ENCODE data around the gene GPR39. TPM values are rescaled to one million over a fixed set of nuclear protein-coding genes. Genes with fewer than 3 reads are reported as not detected.

GPR39 gene
- total and polyA plus RNA-seq, 2 donors (not counting 1 experiment from before 2014, with no cell fraction given): 1.00 to 1.3 TPM

DNA sequence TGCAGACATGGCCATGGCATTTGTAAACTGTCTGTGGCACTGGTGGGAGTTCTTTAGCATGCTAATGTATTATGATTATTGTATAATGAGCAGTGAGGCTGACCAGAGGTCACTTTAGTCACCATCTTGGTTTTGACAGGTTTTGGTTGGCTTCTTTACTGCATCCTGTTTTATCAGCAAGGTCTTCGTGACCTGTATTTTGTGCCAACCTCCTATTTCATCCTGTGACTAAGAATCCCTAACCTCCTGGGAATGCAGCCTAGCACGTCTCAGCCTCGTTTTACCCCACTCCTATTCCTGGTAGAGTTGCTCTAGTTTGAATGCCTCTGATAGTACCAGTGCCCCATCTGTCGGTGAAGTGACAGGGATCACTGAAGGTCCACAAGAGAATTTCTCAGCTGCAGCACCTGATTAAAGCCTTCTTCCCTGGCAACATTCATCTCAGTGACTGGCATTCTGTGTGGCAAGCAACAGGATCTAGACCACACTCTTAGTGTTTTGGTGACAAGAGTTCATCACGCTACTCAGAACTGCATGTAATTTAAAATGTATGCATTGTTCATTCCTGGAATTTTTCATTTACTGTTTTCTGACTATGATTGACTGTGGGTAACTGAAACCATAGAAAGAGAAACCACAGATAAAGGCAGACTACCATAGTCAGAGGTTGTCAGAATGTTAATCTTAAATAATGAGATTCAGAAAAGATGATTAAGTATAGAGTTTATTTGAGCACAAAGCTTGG is 43.0 kb upstream of the GPR39 start:
- Histone ChIP-seq H3K27me3 (ENCODE audit: control insufficient read depth, insufficient read depth, low read length) (no peaks in the 10 kb centered on the region), H2AFZ (ENCODE audit: low read length) (no peak overlapping the region), H3K27ac (ENCODE audit: insufficient read depth, low read length) (no peak overlapping the region), H3K9ac (ENCODE audit: insufficient read depth, low read length) (no peak overlapping the region), H3K4me1 (ENCODE audit: control insufficient read depth, extremely low read depth, insufficient read depth, low read length) (no peaks in the 10 kb centered on the region), H3K4me2 (ENCODE audit: extremely low read depth, insufficient read depth, low read length) (no peak overlapping the region), H4K20me1 (ENCODE audit: control insufficient read depth, extremely low read depth, insufficient read depth, low read length) (no peaks in the 10 kb centered on the region), H3K79me2 (ENCODE audit: control insufficient read depth, insufficient read depth, low read length) (no peaks in the 10 kb centered on the region), H3K36me3 (ENCODE audit: control insufficient read depth, insufficient read depth, low read length) (no peaks in the 10 kb centered on the region), H3K9me3 (ENCODE audit: control insufficient read depth, insufficient read depth, low read depth, low read length) (no peaks in the 10 kb centered on the region), H3K4me3 (replicated peaks in 1 of 4; ENCODE audit: control extremely low read depth in 1 of 4, insufficient read depth in 1 of 4, low read depth in 3 of 4, low read length in 4 of 4) (no peak overlapping the region)
- no peak for TF ChIP-seq EZH2 (IDR thresholded peaks at IDR 0.05; ENCODE audit: low read length, missing control alignments)
- TF ChIP-seq, protein P1, sequence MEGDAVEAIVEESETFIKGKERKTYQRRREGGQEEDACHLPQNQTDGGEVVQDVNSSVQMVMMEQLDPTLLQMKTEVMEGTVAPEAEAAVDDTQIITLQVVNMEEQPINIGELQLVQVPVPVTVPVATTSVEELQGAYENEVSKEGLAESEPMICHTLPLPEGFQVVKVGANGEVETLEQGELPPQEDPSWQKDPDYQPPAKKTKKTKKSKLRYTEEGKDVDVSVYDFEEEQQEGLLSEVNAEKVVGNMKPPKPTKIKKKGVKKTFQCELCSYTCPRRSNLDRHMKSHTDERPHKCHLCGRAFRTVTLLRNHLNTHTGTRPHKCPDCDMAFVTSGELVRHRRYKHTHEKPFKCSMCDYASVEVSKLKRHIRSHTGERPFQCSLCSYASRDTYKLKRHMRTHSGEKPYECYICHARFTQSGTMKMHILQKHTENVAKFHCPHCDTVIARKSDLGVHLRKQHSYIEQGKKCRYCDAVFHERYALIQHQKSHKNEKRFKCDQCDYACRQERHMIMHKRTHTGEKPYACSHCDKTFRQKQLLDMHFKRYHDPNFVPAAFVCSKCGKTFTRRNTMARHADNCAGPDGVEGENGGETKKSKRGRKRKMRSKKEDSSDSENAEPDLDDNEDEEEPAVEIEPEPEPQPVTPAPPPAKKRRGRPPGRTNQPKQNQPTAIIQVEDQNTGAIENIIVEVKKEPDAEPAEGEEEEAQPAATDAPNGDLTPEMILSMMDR (conservative IDR thresholded peaks at IDR 0.05 in 1 of 2, IDR thresholded peaks at IDR 0.05 in 1 of 2; ENCODE audit: low read depth in 1 of 2, low read length in 2 of 2): no peak
- peak in 1 of 2 donors; percentile 63 for DNase-seq (ENCODE audit: low read depth in 2 of 2)

DNA sequence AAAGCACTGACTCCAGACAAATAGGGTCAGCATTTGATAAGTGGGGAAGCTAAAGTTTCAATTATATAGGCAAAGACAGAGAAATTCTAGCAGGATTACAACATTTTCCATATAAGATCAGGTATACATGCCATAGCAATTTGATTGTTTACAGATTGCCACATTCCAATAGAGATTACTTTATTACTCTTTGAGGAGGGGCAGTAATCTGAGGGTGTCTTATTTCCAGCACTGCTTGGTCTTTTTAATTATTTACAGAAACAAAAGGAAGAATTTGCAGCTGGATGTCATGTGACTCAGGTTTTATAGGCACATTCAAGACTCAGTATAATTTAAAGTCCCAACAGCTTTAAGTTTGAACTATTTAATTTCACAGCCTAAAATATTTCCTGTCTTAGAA is 42.5 kb upstream of the GPR39 start:
- DNase-seq (ENCODE audit: low read depth in 2 of 2): no peak
- Histone ChIP-seq H3K79me2 (ENCODE audit: control insufficient read depth, insufficient read depth, low read length) (no peaks in the 10 kb centered on the region), H3K27ac (ENCODE audit: insufficient read depth, low read length) (no peak overlapping the region), H3K4me3 (replicated peaks in 1 of 4; ENCODE audit: control extremely low read depth in 1 of 4, insufficient read depth in 1 of 4, low read depth in 3 of 4, low read length in 4 of 4) (no peak overlapping the region), H4K20me1 (ENCODE audit: control insufficient read depth, extremely low read depth, insufficient read depth, low read length) (no peaks in the 10 kb centered on the region), H3K27me3 (ENCODE audit: control insufficient read depth, insufficient read depth, low read length) (no peaks in the 10 kb centered on the region), H3K9me3 (ENCODE audit: control insufficient read depth, insufficient read depth, low read depth, low read length) (no peaks in the 10 kb centered on the region), H3K4me2 (ENCODE audit: extremely low read depth, insufficient read depth, low read length) (no peak overlapping the region), H3K4me1 (ENCODE audit: control insufficient read depth, extremely low read depth, insufficient read depth, low read length) (no peaks in the 10 kb centered on the region), H3K9ac (ENCODE audit: insufficient read depth, low read length) (no peak overlapping the region), H3K36me3 (ENCODE audit: control insufficient read depth, insufficient read depth, low read length) (no peaks in the 10 kb centered on the region), H2AFZ (ENCODE audit: low read length) (no peak overlapping the region)
- no peak for TF ChIP-seq EZH2 (IDR thresholded peaks at IDR 0.05; ENCODE audit: low read length, missing control alignments)
- TF ChIP-seq, protein P1 (conservative IDR thresholded peaks at IDR 0.05 in 1 of 2, IDR thresholded peaks at IDR 0.05 in 1 of 2; ENCODE audit: low read depth in 1 of 2, low read length in 2 of 2): no peak

DNA sequence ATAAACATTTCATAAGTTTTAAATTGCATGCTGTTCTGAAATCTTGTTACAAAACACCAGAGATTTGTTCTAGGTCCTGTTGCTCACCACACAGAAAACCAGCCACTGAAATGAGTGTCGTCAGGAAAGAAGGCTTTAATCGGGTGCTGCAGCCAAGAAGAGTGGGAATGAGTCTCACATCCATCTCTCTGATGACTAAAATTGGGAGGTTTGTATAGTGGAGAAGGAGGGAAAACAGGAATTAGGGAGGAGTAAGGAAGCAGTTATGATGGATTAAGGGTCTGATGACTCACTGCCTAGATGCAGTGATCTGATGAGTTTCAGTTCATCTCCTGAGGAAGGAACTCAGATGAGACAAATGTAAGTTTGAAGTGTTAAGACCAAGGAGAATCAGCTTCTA is 42.1 kb upstream of the GPR39 start:
- no peak overlapping the region for H3K27ac ChIP-seq (ENCODE audit: insufficient read depth, low read length)

More for the DNA sequence above, 42.1 kb upstream of the GPR39 start:
- H3K27me3 ChIP-seq (ENCODE audit: control insufficient read depth, insufficient read depth, low read length): no peaks in the 10 kb centered on the region
- no peak overlapping the region for H3K9ac ChIP-seq (ENCODE audit: insufficient read depth, low read length)
- DNase-seq (ENCODE audit: low read depth in 2 of 2): peak; percentile 28 to 81
- no peaks in the 10 kb centered on the region for H4K20me1 ChIP-seq (ENCODE audit: control insufficient read depth, extremely low read depth, insufficient read depth, low read length)
- no peak overlapping the region for H3K4me2 ChIP-seq (ENCODE audit: extremely low read depth, insufficient read depth, low read length)
- no peaks in the 10 kb centered on the region for H3K79me2 ChIP-seq (ENCODE audit: control insufficient read depth, insufficient read depth, low read length)
- no peak overlapping the region for H3K4me3 ChIP-seq (replicated peaks in 1 of 4; ENCODE audit: control extremely low read depth in 1 of 4, insufficient read depth in 1 of 4, low read depth in 3 of 4, low read length in 4 of 4)
- H2AFZ ChIP-seq (ENCODE audit: low read length): no peak overlapping the region
- TF ChIP-seq, protein P1 (conservative IDR thresholded peaks at IDR 0.05 in 1 of 2, IDR thresholded peaks at IDR 0.05 in 1 of 2; ENCODE audit: low read depth in 1 of 2, low read length in 2 of 2): no peak
- no peak for TF ChIP-seq EZH2 (IDR thresholded peaks at IDR 0.05; ENCODE audit: low read length, missing control alignments)
- no peaks in the 10 kb centered on the region for H3K36me3 ChIP-seq (ENCODE audit: control insufficient read depth, insufficient read depth, low read length)
- H3K4me1 ChIP-seq (ENCODE audit: control insufficient read depth, extremely low read depth, insufficient read depth, low read length): no peaks in the 10 kb centered on the region
- no peaks in the 10 kb centered on the region for H3K9me3 ChIP-seq (ENCODE audit: control insufficient read depth, insufficient read depth, low read depth, low read length)
